DND-41 (cell line): ENCODE data around the gene KIRREL3.

Experiments
- ATAC-seq: fragments of 200-7000 bp; cut with Tn5 transposase; 3 replicates; pipeline ENCODE4 v1.9.1; 2021; ENCODE audit warnings: low read depth; ENCODE audit not compliant: insufficient read depth
- DNase-seq: peaks from one replicate; pipeline ENCODE4 v3.0.0-alpha.2; 2020
- H2AFZ ChIP-seq: 2 replicates; pipeline ENCODE4 v1.6.0; 2012; ENCODE audit warnings: low read depth, low read length
- H3K27ac ChIP-seq: 2 replicates; pipeline ENCODE4 v1.5.1; 2012; ENCODE audit warnings: low read length, inconsistent platforms
- H3K27me3 ChIP-seq: fragments of 200-600 bp; sonication (generic); 2 replicates; pipeline ENCODE4 v1.6.0; 2012; ENCODE audit warnings: low read length, mild to moderate bottlenecking, inconsistent platforms; ENCODE audit not compliant: insufficient read depth, poor library complexity
- H3K36me3 ChIP-seq: 2 replicates; pipeline ENCODE4 v1.5.1; 2012; ENCODE audit warnings: low read length, inconsistent platforms; ENCODE audit not compliant: insufficient read depth
- H3K4me1 ChIP-seq: 2 replicates; pipeline ENCODE4 v1.5.1; 2012; ENCODE audit warnings: mild to moderate bottlenecking, low read length; ENCODE audit not compliant: insufficient read depth
- H3K4me2 ChIP-seq: 2 replicates; pipeline ENCODE4 v1.6.0; 2012; ENCODE audit warnings: mild to moderate bottlenecking, moderate library complexity, low read length, inconsistent platforms; ENCODE audit not compliant: insufficient read depth
- H3K4me3 ChIP-seq, 2 experiments: fragments of 200-600 bp in 1 of 2; shearing (Covaris generic) in 1 of 2; 2 replicates each; pipeline ENCODE4 v1.5.1; 2012 to 2016; ENCODE audit warnings: inconsistent platforms in 2 of 2, low read length in 2 of 2, mild to moderate bottlenecking in 2 of 2, low read depth in 1 of 2, moderate library complexity in 1 of 2
- H3K79me2 ChIP-seq: 2 replicates; pipeline ENCODE4 v1.6.0; 2012; ENCODE audit warnings: low read length, inconsistent platforms; ENCODE audit not compliant: insufficient read depth
- H3K9ac ChIP-seq: 2 replicates; pipeline ENCODE4 v1.6.0; 2012; ENCODE audit warnings: low read depth, mild to moderate bottlenecking, inconsistent platforms, low read length, moderate library complexity
- H3K9me3 ChIP-seq: 2 replicates; pipeline ENCODE4 v1.5.1; 2012; ENCODE audit warnings: low read length, moderate library complexity, mild to moderate bottlenecking, inconsistent platforms; ENCODE audit not compliant: insufficient read depth, severe bottlenecking
- H4K20me1 ChIP-seq: 2 replicates; pipeline ENCODE4 v1.6.0; 2012; ENCODE audit warnings: low read length; ENCODE audit not compliant: insufficient read depth
- CTCF ChIP-seq: IDR thresholded peaks from 2 replicates; pipeline ENCODE4 v1.5.1; 2012; ENCODE audit warnings: borderline replicate concordance, low read length, moderate library complexity, mild to moderate bottlenecking; ENCODE audit not compliant: poor library complexity, severe bottlenecking; ENCODE audit errors: extremely low read depth
- EZH2 ChIP-seq: IDR thresholded peaks from 3 replicates; pipeline ENCODE4 v1.6.1; 2012; ENCODE audit warnings: borderline replicate concordance, low read depth, mild to moderate bottlenecking, moderate library complexity, low read length, inconsistent platforms; ENCODE audit not compliant: severe bottlenecking

Gene KIRREL3

GRCh38 chr11:126460417-126461095 lies 540.0 kb downstream of the KIRREL3 start:
- H3K27ac ChIP-seq, result no peak overlapping the region
- TF ChIP-seq EZH2 (no peak), CTCF (no peak)
- no peak overlapping the region for H2AFZ ChIP-seq
- H3K79me2 ChIP-seq, result no peaks in the 10 kb centered on the region
- no peaks in the 10 kb centered on the region for H3K9me3 ChIP-seq
- ATAC-seq (no peak), DNase-seq (no peak)
- H3K36me3 ChIP-seq, result no peaks in the 10 kb centered on the region
- no peak overlapping the region for H3K9ac ChIP-seq
- 0 out of 2 replicates have a peak, but pooled peaks cover 7% of the 10 kb centered on the region for H4K20me1 ChIP-seq
- H3K27me3 ChIP-seq, result peaks cover 4% of the 10 kb centered on the region
- H3K4me3 ChIP-seq, result no peak overlapping the region
- no peak overlapping the region for H3K4me2 ChIP-seq
- no peaks in the 10 kb centered on the region for H3K4me1 ChIP-seq

GRCh38 chr11:126459691-126460281 lies 540.8 kb downstream of the KIRREL3 start:
- Histone ChIP-seq H3K27ac (no peak overlapping the region), H3K4me3 (no peak overlapping the region), H4K20me1 (0 out of 2 replicates have a peak, but pooled peaks cover 7% of the 10 kb centered on the region), H3K4me2 (no peak overlapping the region), H3K79me2 (no peaks in the 10 kb centered on the region), H3K9ac (no peak overlapping the region), H3K4me1 (no peaks in the 10 kb centered on the region), H3K27me3 (peaks cover 4% of the 10 kb centered on the region), H3K9me3 (no peaks in the 10 kb centered on the region), H2AFZ (no peak overlapping the region), H3K36me3 (no peaks in the 10 kb centered on the region)
- TF ChIP-seq CTCF (no peak), EZH2 (no peak)
- DNase-seq, result no peak
- no peak for ATAC-seq

GRCh38 chr11:126457817-126458216 lies 542.8 kb downstream of the KIRREL3 start:
- H3K79me2 ChIP-seq, result no peaks in the 10 kb centered on the region
- H3K9ac ChIP-seq, result no peak overlapping the region
- no peak for ATAC-seq
- no peaks in the 10 kb centered on the region for H3K9me3 ChIP-seq
- H4K20me1 ChIP-seq, result 0 out of 2 replicates have a peak, but pooled peaks cover 7% of the 10 kb centered on the region
- no peak overlapping the region for H2AFZ ChIP-seq
- no peaks in the 10 kb centered on the region for H3K4me1 ChIP-seq
- H3K4me2 ChIP-seq, result no peak overlapping the region
- no peak for TF ChIP-seq EZH2
- TF ChIP-seq CTCF, result no peak
- peaks cover 4% of the 10 kb centered on the region for H3K27me3 ChIP-seq
- H3K36me3 ChIP-seq, result no peaks in the 10 kb centered on the region
- H3K27ac ChIP-seq, result no peak overlapping the region
- no peak for DNase-seq
- H3K4me3 ChIP-seq, result no peak overlapping the region
